GM21576 (cell line): ENCODE data around the gene PLEKHA6.

Experiments
- ATAC-seq: cut with Tn5 transposase; IDR thresholded peaks from one replicate; pipeline ENCODE4 v1.9.1; 2021; ENCODE audit warnings: mild to moderate bottlenecking, moderate library complexity; ENCODE audit not compliant: unreplicated experiment

PLEKHA6 gene

DNA sequence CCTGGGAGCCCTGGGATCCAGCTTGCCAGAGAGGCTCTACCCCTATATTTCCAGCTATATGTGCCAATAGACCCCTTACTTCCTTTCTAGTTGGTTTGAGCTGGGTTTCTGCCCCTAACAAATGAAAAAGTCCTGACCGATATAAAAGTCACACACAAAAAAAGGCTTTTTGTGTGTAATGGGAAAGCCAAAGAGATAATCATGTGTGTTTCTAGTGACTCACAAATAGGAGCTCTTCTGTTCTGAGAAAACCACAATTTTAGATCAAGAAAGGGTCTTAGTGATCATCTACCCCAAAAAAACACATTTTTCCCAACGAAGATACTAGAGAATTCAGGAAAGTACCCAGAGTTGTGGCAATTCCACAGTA, 23.0 kb upstream of the PLEKHA6 start:
- ATAC-seq, result no peak

DNA sequence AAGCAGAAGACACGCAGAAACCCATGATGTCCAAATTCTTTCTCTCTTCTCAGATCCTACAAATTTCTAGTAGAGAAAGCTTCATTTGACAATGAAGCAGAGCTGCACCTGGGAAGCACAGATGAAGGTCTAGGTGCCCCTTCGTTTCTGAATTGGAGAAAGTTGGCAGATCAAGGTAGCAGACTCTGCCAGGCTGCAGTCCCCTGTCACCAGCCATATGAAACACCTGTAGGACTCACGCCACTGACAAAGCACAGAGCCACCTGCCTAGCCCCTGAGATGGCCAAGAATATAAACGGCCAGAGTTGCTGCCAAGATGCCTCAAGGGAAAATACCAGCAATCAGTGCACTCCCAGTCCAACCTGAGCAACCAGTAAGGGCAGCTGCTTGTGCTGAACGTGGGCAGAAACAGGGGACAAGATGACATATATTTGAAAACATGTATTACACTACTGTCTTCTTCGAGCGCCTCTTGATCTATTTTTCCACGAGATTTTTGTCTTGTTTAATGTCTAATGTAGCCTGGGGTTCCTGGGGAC, 20.6 kb upstream of the PLEKHA6 start:
- no peak for ATAC-seq

- ATAC-seq, result no peak
Measured at GRCh38 chr1:204377800-204378668, 18.3 kb upstream of the PLEKHA6 start.

- no peak for ATAC-seq
Measured at GRCh38 chr1:204376919-204377799, 17.4 kb upstream of the PLEKHA6 start.

DNA sequence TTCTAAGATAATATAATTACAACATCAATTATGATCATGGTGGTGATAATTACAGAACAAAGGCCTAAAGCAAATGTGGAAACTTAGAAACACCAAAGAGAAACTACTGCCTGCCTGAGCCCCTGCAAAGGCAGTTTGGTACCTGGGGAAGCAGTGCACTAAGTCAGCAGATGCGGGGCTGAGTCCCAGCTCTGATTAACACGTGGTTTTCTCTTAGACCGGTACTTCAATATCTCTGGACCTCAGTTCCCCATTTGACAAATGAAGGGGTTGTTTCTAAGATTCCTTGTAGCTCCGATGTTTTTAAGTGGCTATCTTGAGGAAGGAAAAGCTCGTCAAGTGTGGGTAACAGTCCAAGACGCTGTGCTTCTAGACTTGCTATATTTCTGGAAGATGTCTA, 16.7 kb upstream of the PLEKHA6 start:
- ATAC-seq, result no peak

DNA sequence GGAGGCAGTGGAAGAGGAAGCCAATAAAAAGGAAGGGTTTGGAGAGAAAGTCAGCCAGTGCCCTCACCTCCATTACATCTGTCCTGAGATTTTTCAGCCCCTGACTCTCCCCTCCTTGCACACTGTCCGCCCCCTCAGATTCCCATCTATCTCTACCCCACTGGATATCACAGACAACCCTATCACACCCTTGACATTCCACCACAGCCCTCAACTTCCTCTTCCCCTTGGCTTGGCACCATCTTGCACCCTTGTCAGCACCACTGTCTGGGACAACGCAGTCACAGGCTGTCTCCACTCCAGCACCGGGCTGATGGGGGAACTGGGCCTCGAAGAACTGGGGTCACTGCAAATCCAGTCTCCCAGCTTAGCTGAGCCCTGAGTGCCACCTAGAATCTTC, 14.2 kb upstream of the PLEKHA6 start:
- no peak for ATAC-seq

GRCh38 chr1:204370176-204370575, 10.4 kb upstream of the PLEKHA6 start:
- no peak for ATAC-seq

GRCh38 chr1:204368996-204369726, 9.4 kb upstream of the PLEKHA6 start:
- ATAC-seq, result no peak

GRCh38 chr1:204367956-204368355, 8.2 kb upstream of the PLEKHA6 start:
- ATAC-seq, result no peak

DNA sequence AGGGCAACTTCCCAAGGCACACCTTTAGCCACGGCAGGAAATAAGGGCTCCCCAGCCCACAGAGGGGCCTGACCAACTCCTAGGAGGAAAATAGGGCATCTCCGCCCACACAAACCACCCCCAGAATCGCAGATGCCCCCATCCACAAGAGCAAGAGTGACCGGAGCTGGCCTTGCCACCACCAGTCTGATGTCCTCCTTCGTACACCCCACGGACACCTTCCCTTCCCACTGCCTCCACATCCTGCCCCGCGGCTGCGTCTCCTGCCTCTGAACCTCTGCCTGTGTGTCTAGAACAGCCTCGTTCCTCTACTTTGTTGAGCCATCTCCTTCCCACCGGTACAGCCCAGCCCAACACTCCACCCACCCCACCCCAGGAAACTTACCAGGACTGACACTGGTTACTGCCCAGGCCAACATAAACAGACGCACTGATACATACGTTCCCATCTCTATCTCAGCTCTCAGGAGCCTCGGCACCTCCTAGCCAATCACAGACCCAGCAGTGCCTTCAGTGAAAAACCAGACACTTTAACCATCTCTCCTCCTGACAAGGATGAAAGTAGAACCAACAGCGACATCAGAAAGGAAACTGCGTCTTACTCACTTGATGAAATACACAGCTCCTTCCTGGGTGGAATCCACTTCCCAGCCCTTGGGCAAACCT, 7.6 kb upstream of the PLEKHA6 start:
- ATAC-seq, result no peak

DNA sequence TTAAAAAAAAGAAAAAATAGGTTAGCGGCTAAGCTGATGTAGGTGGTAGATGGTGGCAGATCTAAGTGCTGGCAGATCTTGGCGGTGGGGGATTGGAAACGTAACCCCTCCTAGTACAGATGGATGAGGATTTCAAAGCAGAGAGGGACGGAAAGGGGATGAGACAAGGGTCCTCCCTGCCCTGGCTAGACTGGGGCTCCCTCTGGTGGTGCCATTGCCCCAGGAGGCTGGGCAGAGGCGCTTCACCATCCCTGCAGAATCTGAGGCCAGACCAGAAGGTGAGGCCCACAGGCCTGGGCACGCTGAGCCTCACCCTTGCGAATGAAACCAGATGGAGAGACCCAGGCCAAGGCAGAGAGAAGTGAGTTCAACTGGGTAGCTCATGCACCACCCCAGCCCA, 7.0 kb upstream of the PLEKHA6 start:
- ATAC-seq, result no peak

- no peak for ATAC-seq
Measured at GRCh38 chr1:204363335-204364114, 3.8 kb upstream of the PLEKHA6 start.

DNA sequence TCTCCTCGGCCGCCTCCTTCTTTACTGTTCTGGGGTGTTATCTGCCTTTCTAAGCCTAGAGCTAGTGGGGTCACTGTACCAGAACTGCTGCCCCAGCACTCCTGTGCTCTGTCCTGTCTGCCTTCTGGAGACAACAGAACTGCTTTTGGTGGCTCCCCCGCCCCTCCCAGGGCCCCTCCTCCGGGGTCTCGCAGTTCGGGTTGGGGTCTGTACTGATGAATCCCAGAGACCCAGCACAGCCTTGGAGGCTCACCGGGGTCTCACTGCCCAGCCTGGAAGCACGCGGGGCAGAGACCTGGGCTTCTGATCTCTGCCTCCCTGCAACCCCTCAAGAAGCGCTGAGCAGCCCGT, 3.2 kb upstream of the PLEKHA6 start:
- ATAC-seq, result no peak

- ATAC-seq, result no peak
Measured at GRCh38 chr1:204361781-204362180, 2.1 kb upstream of the PLEKHA6 start.

DNA sequence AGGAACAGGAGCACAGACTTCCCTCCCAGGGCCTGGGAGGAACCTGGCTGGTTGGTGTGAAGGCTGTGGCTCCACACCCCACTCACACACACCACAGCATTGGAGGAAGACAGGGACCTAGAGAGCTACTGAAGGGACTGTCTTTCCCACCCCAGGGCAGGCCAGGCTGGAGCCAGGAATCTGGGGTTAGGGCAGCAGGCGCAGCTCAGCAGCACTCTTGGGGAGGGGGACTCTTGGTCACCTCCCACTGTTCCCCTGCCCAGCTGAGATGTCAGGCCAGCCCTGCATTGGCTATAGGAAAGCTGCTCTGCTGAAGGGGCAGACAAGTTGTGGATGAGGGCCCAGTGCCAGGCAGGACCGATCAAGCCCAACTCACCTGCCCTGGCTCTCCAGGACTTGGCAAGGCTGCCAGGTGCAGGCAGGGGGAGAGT, 1.6 kb upstream of the PLEKHA6 start:
- ATAC-seq, result no peak

- ATAC-seq, result no peak
Measured at GRCh38 chr1:204360314-204360713, 585 bp upstream of the PLEKHA6 start.

- ATAC-seq, result no peak
Measured at GRCh38 chr1:204359131-204359473, 627 bp downstream of the PLEKHA6 start.

DNA sequence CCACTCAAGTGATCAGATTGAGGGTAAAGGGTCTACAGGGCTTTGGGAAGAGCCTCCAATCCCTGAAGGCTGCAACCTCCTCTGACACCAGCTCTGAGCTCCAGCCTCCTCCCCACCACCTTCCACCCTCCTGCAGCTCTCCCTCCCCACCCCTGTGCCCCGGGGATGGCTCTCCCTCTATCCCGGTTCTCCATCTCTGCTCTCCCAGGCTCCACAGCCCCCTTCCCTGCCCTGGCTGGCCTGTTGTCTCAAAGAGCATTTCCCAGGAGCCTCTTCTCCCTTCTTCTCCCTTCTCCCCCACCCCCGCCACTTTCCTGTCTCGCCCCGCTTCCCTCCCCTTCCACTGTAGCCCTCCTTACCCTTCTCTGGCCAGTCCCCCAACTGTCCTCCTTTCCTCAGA, 1.1 kb downstream of the PLEKHA6 start:
- no peak for ATAC-seq

- no peak for ATAC-seq
Measured at GRCh38 chr1:204357551-204358490, 1.9 kb downstream of the PLEKHA6 start.
